ENCODE results near the gene KRT13.

The KRT13 gene

DNA sequence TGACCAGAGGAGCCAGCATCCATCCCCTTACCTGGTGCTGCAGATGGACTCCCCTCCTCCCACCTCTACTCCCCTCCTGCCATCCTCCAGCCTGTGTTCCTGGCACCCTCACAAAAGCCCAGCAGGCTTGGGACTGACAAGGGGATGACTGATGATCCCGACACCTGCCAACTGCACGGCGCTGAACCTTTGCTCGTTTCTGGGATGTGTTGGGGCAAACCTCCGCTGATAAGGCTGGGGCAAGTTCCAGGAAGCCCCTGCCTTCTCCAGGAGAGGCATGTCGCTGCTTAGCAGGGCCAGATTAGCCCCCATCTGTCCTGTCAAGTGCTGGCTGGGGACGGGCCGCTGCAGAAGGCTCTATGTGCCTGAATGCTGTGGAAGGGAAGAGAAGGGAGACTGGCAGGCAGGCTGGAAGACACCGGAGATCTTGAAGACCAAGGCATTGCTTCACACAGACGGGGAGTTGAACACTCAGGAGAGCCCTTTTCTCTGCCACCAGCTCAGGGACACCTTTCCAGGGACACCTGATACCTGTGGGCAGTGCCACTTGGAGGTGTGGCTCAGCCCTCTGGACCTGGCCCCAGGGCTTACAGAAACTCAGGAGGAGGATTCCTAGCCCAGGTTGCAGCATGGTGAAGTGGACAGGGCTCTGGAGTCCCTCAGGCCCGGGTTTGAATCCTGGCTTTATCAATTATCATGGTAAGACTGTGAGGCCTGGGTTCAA lies 14.3 kb upstream of the KRT13 start:
- Histone ChIP-seq H3K9me3 (ENCODE audit: control insufficient read depth in 5 of 5, low read length in 5 of 5) (no peaks in the 10 kb centered on the region), H3K4me1 (ENCODE audit: control insufficient read depth in 5 of 5, insufficient read depth in 5 of 5, low read length in 5 of 5) (no peaks in the 10 kb centered on the region), H3K4me3 (ENCODE audit: low read depth in 1 of 5, low read length in 5 of 5) (no peak overlapping the region), H3K27me3 (ENCODE audit: control insufficient read depth in 5 of 5, insufficient read depth in 4 of 5, low read length in 5 of 5) (peaks cover 10 to 31% (median 18%) of the 10 kb centered on the region in 5 donors), H3K36me3 (ENCODE audit: control insufficient read depth in 5 of 5, insufficient read depth in 5 of 5, low read length in 5 of 5) (no peaks in the 10 kb centered on the region), H3K9ac (ENCODE audit: low read length in 5 of 5) (no peak overlapping the region), H3K27ac (ENCODE audit: low read depth, low read length) (no peak overlapping the region)

DNA sequence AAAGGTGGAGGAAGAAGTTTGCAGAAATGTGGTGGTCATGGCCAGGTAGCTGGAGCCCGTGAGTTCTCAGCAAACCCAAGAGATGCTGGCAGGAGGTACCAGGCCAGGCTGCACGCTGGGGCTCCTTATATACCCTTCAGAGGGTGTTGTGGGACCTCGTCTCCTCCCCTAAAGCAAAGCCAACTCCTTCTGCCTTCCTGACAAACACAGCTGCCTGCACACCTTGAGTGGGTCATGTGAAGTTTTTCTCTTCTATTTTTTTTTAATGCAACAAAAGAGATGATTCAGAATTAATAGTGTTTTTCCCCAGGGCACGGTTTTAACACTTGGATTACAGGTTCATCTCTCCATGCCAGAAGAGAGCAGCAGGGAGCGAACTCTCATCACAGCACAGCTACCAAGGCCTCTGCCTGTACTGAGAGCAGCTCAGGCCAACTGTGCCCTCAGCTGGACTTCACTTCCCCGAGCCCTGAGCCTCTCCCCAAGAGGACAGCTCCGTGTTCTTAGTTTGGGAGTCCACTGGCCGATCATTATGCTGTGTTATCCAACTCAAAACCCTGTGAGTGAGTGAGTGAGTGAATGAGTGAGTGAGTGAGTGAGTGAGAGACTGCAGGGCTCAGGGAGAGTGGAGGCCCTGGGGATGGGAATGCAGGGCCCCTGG lies 13.5 kb upstream of the KRT13 start, which contains the start of gene KRT15:
TSS of gene KRT15 (minus strand) at position 102 of the 661 bp plus-strand sequence. CDS start at position 39, 63 bp downstream.
- Histone ChIP-seq H3K27ac (ENCODE audit: low read depth, low read length) (no peak within 1 kb of the TSS), H3K4me3 (ENCODE audit: low read depth in 1 of 5, low read length in 5 of 5) (no peak within 1 kb of the TSS), H3K9me3 (ENCODE audit: control insufficient read depth in 5 of 5, low read length in 5 of 5) (no peaks in the 10 kb centered on the region), H3K36me3 (ENCODE audit: control insufficient read depth in 5 of 5, insufficient read depth in 5 of 5, low read length in 5 of 5) (no peaks in the 10 kb centered on the region), H3K4me1 (ENCODE audit: control insufficient read depth in 5 of 5, insufficient read depth in 5 of 5, low read length in 5 of 5) (no peaks in the 10 kb centered on the region), H3K27me3 (ENCODE audit: control insufficient read depth in 5 of 5, insufficient read depth in 4 of 5, low read length in 5 of 5) (peaks cover 10 to 31% (median 18%) of the 10 kb centered on the region in 5 donors), H3K9ac (ENCODE audit: low read length in 5 of 5) (no peak within 1 kb of the TSS)

DNA sequence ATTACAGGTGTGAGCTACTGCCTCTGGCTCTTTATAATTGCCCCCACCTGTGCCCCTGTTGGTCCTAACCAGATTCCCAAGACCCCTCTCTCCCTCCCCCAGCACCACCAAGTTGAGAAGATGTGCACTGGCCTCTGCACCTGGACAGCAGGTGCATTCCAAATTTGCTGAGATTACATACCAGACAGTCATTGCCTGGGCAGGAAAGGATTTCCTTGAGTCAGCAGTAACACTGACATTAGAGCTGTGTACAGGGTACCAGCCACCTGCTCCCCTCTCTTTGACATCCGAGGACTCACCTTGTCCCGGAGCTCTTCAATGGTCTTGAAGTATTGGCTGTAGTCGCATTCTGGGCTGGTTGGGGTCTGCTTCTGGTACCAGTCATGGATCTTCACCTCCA lies 12.6 kb upstream of the KRT13 start:
- Histone ChIP-seq H3K4me3 (ENCODE audit: low read depth in 1 of 5, low read length in 5 of 5) (no peak overlapping the region), H3K9ac (ENCODE audit: low read length in 5 of 5) (no peak overlapping the region), H3K27me3 (ENCODE audit: control insufficient read depth in 5 of 5, insufficient read depth in 4 of 5, low read length in 5 of 5) (peaks cover 10 to 31% (median 18%) of the 10 kb centered on the region in 5 donors), H3K27ac (ENCODE audit: low read depth, low read length) (no peak overlapping the region), H3K9me3 (ENCODE audit: control insufficient read depth in 5 of 5, low read length in 5 of 5) (no peaks in the 10 kb centered on the region), H3K4me1 (ENCODE audit: control insufficient read depth in 5 of 5, insufficient read depth in 5 of 5, low read length in 5 of 5) (no peaks in the 10 kb centered on the region), H3K36me3 (ENCODE audit: control insufficient read depth in 5 of 5, insufficient read depth in 5 of 5, low read length in 5 of 5) (no peaks in the 10 kb centered on the region)

DNA sequence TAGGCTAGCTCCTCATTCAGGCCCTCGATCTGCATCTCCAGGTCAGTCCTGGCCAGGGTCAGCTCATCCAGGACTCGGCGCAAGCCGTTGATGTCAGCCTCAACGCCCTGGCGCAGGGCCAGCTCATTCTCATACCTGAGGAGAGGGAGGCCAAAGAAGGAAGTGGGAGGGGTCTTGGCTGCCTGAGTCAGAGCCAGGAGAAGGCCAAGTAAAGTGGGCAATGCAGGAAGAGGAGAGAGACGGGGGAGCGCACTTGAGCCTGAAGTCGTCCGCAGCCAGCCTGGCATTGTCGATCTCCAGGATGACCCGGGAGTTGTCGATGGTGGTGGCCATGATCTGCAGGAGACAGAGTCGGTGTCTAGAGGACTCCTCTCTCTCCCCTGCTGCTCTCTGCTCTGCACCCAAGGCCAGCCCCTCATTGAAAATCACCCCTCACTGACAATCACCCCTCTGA lies 11.4 kb upstream of the KRT13 start:
- Histone ChIP-seq H3K27ac (ENCODE audit: low read depth, low read length) (no peak overlapping the region), H3K9ac (ENCODE audit: low read length in 5 of 5) (no peak overlapping the region), H3K4me3 (ENCODE audit: low read depth in 1 of 5, low read length in 5 of 5) (no peak overlapping the region), H3K4me1 (ENCODE audit: control insufficient read depth in 5 of 5, insufficient read depth in 5 of 5, low read length in 5 of 5) (no peaks in the 10 kb centered on the region), H3K36me3 (ENCODE audit: control insufficient read depth in 5 of 5, insufficient read depth in 5 of 5, low read length in 5 of 5) (no peaks in the 10 kb centered on the region), H3K27me3 (ENCODE audit: control insufficient read depth in 5 of 5, insufficient read depth in 4 of 5, low read length in 5 of 5) (peaks cover 10 to 22% (median 13%) of the 10 kb centered on the region in 5 donors), H3K9me3 (ENCODE audit: control insufficient read depth in 5 of 5, low read length in 5 of 5) (no peaks in the 10 kb centered on the region)

DNA sequence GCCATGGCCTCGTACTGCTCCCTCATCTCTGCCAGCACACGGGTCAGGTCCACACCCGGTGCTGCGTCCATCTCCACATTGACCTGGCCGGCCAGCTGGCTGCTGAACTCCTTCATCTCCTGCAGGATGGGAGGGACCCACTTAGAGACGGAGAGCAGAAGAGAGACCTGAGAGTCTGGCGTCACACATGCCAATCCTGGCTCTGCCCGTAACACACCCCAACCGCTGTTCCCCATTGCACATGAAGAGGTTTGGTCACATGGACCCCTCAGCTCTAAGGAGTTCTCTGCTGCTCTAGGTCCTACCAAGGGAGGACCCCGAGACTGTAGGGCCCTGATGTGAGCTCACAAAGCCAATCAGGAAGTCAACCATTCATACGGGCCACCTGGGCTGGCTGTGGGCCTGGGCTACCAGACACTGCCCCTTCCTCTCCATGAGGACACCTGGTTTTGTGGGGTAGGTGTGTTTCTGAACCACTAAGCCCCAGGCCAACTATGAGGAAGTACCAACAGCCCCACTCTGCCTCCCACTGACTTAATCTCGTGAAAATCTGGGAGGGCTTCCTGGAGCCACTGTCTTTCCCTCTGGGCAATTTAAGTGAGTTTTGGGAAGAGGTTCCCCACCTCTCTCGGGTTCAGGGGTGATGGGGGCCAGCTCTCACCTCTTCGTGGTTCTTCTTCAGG lies 10.9 kb upstream of the KRT13 start:
- H3K9ac ChIP-seq (ENCODE audit: low read length in 5 of 5), result no peak overlapping the region
- H3K36me3 ChIP-seq (ENCODE audit: control insufficient read depth in 5 of 5, insufficient read depth in 5 of 5, low read length in 5 of 5), result no peaks in the 10 kb centered on the region
- H3K9me3 ChIP-seq (ENCODE audit: control insufficient read depth in 5 of 5, low read length in 5 of 5), result no peaks in the 10 kb centered on the region
- no peaks in the 10 kb centered on the region for H3K4me1 ChIP-seq (ENCODE audit: control insufficient read depth in 5 of 5, insufficient read depth in 5 of 5, low read length in 5 of 5)
- H3K4me3 ChIP-seq (ENCODE audit: low read depth in 1 of 5, low read length in 5 of 5), result no peak overlapping the region
- H3K27ac ChIP-seq (ENCODE audit: low read depth, low read length), result no peak overlapping the region
- peaks cover 10 to 19% (median 13%) of the 10 kb centered on the region in 5 donors for H3K27me3 ChIP-seq (ENCODE audit: control insufficient read depth in 5 of 5, insufficient read depth in 4 of 5, low read length in 5 of 5)

DNA sequence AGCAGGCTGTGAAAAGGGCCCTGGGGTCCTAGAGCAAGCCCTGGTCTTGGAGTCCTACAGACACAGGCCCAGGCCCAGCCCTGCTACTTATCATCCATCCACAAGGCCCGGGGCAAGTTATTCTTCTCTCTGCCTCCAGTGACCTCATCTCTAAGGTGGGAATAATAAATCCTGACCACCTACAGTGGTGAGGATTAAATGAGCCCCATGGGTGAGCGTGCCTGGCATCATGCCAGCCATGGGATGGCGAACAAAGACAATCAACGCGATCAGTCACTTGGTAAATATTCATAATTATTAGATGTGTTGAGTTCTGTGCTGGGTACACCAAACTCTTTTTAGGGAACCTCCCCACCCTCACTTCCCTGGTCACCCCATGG lies 7.7 kb upstream of the KRT13 start:
- Histone ChIP-seq H3K4me1 (ENCODE audit: control insufficient read depth in 5 of 5, insufficient read depth in 5 of 5, low read length in 5 of 5) (no peaks in the 10 kb centered on the region), H3K4me3 (ENCODE audit: low read depth in 1 of 5, low read length in 5 of 5) (no peak overlapping the region), H3K27ac (ENCODE audit: low read depth, low read length) (no peak overlapping the region), H3K27me3 (ENCODE audit: control insufficient read depth in 5 of 5, insufficient read depth in 4 of 5, low read length in 5 of 5) (peaks cover 5 to 15% (median 9%) of the 10 kb centered on the region in 5 donors), H3K36me3 (ENCODE audit: control insufficient read depth in 5 of 5, insufficient read depth in 5 of 5, low read length in 5 of 5) (no peaks in the 10 kb centered on the region), H3K9ac (ENCODE audit: low read length in 5 of 5) (no peak overlapping the region), H3K9me3 (ENCODE audit: control insufficient read depth in 5 of 5, low read length in 5 of 5) (no peaks in the 10 kb centered on the region)

DNA sequence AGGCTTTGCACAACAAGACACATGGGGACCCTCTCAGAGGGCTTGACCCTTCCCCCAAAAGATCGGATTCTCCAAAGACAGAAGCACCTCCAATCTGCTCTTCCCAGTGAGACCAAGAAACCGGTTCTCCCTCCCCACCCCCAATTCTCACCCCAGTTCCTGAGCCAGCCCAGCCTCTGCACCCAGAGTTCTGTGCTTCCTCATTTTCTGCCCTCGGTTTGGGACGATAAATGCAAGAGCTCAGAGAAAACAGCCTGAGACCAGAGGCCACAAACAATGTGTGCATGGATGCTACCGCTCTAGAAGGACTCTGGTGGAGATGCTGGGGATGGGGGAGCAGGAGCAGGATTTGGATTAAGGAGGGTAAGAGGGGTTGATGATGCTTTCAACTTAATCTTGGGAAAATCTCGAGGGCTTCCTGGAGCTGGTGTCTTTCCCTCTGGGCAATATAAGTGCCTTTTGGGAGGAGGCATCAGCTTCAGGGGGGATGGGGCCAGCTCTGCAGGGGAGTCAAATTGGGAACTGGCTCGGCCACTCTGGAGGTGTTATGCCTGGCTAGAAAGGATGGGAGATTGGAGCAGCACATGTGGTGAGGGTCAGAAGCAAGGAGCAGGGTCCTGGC lies 7.2 kb upstream of the KRT13 start:
- H3K36me3 ChIP-seq (ENCODE audit: control insufficient read depth in 5 of 5, insufficient read depth in 5 of 5, low read length in 5 of 5), result no peaks in the 10 kb centered on the region
- H3K4me1 ChIP-seq (ENCODE audit: control insufficient read depth in 5 of 5, insufficient read depth in 5 of 5, low read length in 5 of 5), result no peaks in the 10 kb centered on the region
- no peak overlapping the region for H3K4me3 ChIP-seq (ENCODE audit: low read depth in 1 of 5, low read length in 5 of 5)
- H3K27me3 ChIP-seq (ENCODE audit: control insufficient read depth in 5 of 5, insufficient read depth in 4 of 5, low read length in 5 of 5), result peaks cover 5 to 14% (median 10%) of the 10 kb centered on the region in 5 donors
- no peak overlapping the region for H3K9ac ChIP-seq (ENCODE audit: low read length in 5 of 5)
- no peaks in the 10 kb centered on the region for H3K9me3 ChIP-seq (ENCODE audit: control insufficient read depth in 5 of 5, low read length in 5 of 5)
- H3K27ac ChIP-seq (ENCODE audit: low read depth, low read length), result no peak overlapping the region

DNA sequence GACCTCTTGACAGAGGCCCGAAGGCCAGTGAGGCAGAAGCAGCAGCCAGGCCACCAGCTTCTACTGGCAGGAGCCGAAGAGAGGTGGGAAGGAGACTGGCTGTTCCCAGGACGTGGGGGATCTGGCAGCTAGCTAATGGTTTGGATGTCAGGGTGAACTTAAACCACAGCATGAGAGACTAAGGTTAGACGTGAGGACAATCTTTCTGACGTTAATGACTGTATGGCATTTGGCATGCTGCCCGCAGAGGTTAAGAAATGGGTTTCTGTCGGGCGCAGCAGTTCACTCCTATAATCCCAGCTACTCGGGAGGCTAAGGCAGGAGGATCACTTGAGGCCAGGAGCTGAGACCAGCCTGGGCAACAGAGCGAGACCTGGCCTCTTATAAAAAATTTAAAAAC lies 6.3 kb upstream of the KRT13 start:
- no peak overlapping the region for H3K9ac ChIP-seq (ENCODE audit: low read length in 5 of 5)
- H3K4me1 ChIP-seq (ENCODE audit: control insufficient read depth in 5 of 5, insufficient read depth in 5 of 5, low read length in 5 of 5), result no peaks in the 10 kb centered on the region
- H3K27me3 ChIP-seq (ENCODE audit: control insufficient read depth in 5 of 5, insufficient read depth in 4 of 5, low read length in 5 of 5), result peaks cover 4 to 14% (median 11%) of the 10 kb centered on the region in 5 donors
- no peaks in the 10 kb centered on the region for H3K9me3 ChIP-seq (ENCODE audit: control insufficient read depth in 5 of 5, low read length in 5 of 5)
- H3K36me3 ChIP-seq (ENCODE audit: control insufficient read depth in 5 of 5, insufficient read depth in 5 of 5, low read length in 5 of 5), result no peaks in the 10 kb centered on the region
- H3K4me3 ChIP-seq (ENCODE audit: low read depth in 1 of 5, low read length in 5 of 5), result no peak overlapping the region
- no peak overlapping the region for H3K27ac ChIP-seq (ENCODE audit: low read depth, low read length)

DNA sequence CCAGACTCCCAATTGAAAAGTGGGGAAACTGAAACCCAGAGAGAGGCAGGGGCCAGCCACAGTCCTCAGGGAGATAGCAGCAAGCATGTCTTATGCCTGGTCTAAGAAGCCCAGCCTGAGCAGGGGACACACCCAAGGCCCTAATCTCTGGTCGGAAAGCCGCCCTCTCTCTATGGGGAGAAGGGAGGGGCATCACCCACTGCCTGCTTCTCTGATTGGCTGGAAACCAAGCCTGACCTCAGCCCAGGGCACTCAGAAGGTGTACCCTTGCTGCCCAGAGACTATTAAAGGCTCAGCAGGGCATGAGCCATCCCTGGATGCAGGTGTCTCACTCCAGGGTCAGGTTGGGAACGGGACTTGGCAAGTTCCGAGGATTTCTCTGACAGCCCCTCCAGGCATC lies 5.7 kb upstream of the KRT13 start:
- Histone ChIP-seq H3K36me3 (ENCODE audit: control insufficient read depth in 5 of 5, insufficient read depth in 5 of 5, low read length in 5 of 5) (no peaks in the 10 kb centered on the region), H3K27me3 (ENCODE audit: control insufficient read depth in 5 of 5, insufficient read depth in 4 of 5, low read length in 5 of 5) (peaks cover 1 to 14% (median 9%) of the 10 kb centered on the region in 5 donors), H3K9ac (ENCODE audit: low read length in 5 of 5) (no peak overlapping the region), H3K27ac (ENCODE audit: low read depth, low read length) (no peak overlapping the region), H3K9me3 (ENCODE audit: control insufficient read depth in 5 of 5, low read length in 5 of 5) (no peaks in the 10 kb centered on the region), H3K4me1 (ENCODE audit: control insufficient read depth in 5 of 5, insufficient read depth in 5 of 5, low read length in 5 of 5) (no peaks in the 10 kb centered on the region), H3K4me3 (ENCODE audit: low read depth in 1 of 5, low read length in 5 of 5) (no peak overlapping the region)
